ENCODE data around the gene GBX2. TPM values are rescaled to one million over a fixed set of nuclear protein-coding genes. Genes with fewer than 3 reads are reported as not detected.

The GBX2 gene
- total and polyA plus RNA-seq, 10 of the 15 experiments (the other 5 are each of a cell fraction or from before 2014, with no cell fraction given) = not detected

DNA sequence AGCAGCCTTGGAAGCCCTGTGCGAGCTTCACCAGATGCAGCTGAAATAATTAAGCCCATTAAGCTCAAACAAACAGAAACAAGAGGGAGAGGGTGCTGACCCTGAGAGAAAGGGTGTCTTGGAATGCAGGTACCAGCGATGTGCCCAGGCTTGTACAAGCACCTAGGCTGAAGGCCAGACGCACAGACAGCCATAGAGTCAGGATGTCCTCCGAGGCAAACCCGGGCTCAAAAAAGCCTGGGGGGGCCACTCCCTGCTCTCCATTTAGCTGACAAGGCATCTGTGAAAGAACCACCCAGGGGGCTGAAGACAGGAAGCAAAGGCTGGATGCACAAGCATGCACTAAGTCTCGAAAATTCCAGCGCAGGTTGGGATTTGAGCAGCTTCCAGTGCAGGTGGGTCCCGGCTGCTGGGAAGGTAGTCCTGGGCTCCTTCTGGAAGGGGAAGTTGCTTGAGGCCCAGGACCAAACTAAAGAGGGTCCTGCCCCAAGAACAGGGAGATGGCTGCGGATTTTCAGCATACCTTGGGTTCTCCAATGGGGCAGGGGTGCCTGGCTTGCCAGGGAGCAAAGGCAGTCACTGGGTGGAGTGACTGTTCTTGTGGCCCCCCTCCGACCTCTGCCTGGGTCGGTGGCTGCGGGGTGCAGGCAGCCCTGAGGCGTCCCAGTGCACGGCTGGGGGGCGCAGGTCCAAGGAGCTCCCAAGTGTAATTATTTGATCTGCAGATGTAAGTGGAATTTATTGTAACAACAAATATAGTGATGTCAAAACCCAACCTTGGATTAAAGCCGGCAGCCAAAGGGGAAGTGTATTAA lies 5.9 kb downstream of the GBX2 start:
- H3K4me1 ChIP-seq (ENCODE audit: control insufficient read depth, insufficient read depth, low read length) = no peaks in the 10 kb centered on the region
- H3K4me2 ChIP-seq (ENCODE audit: control insufficient read depth, insufficient read depth) = no peak overlapping the region
- no peaks in the 10 kb centered on the region for H3K79me2 ChIP-seq (ENCODE audit: control insufficient read depth, insufficient read depth, low read length)
- BruUV-seq (replicated peaks) = no TSS peak
- peaks cover 2% of the 10 kb centered on the region; the same call in 2 of the 3 replicates for H3K9me3 ChIP-seq (replicated peaks; ENCODE audit: control insufficient read depth, insufficient read depth, low read length)
- no peaks in the 10 kb centered on the region for H4K20me1 ChIP-seq (ENCODE audit: control insufficient read depth, insufficient read depth)
- no peak overlapping the region for H3K4me3 ChIP-seq
- 37% methylated on average over 16 of the region's 16 CpGs for WGBS (ENCODE audit: insufficient coverage, insufficient replicate concordance, low lambda C conversion rate, missing lambda C conversion rate)
- in situ Hi-C loops (cut with MboI) = no loop called here
- no peaks in the 10 kb centered on the region for H3K36me3 ChIP-seq (ENCODE audit: control insufficient read depth in 2 of 2, insufficient read depth in 2 of 2, low read length in 1 of 2)
- intact Hi-C loops (cut with micrococcal nuclease; ENCODE audit: unreplicated experiment) = no loop called here
- POLR2A ChIA-PET = no interaction called here
- CTCF ChIA-PET = no interaction called here
- H3K27ac ChIP-seq (ENCODE audit: control insufficient read depth, insufficient read depth) = no peak overlapping the region
- FAIRE-seq (no peak), DNase-seq (ENCODE audit: low read depth, low spot score) (no peak), ATAC-seq (no peak)
- H3K27me3 ChIP-seq (replicated peaks in 1 of 2; ENCODE audit: control insufficient read depth in 2 of 2, insufficient read depth in 2 of 2, low read length in 1 of 2) = peaks cover 4 to 10% of the 10 kb centered on the region in 2 experiments; a peak in 3 of 4 replicates
- no peak overlapping the region for H3K9ac ChIP-seq (ENCODE audit: control insufficient read depth, insufficient read depth, low read length)
- H2AFZ ChIP-seq (ENCODE audit: control insufficient read depth, low read depth, low read length) = no peak overlapping the region
- RAD21 ChIA-PET (ENCODE audit: unreplicated experiment) = no interaction called here
- SMC1A ChIA-PET (ENCODE audit: uncharacterized antibody, unreplicated experiment) = no interaction called here
- TF ChIP-seq YY1 (IDR thresholded peaks at IDR 0.05; ENCODE audit: low read depth, low read length) (no peak), SUZ12 (IDR thresholded peaks at IDR 0.05; ENCODE audit: unreplicated experiment) (no peak), ZNF274 (IDR thresholded peaks at IDR 0.05; ENCODE audit: insufficient read depth, insufficient read length) (no peak), DPF2 (IDR thresholded peaks at IDR 0.05) (no peak), CBFB (IDR thresholded peaks at IDR 0.05; ENCODE audit: low read depth) (no peak), BRCA1 (IDR thresholded peaks at IDR 0.05; ENCODE audit: low read depth, low read length) (no peak), BMI1 (IDR thresholded peaks at IDR 0.05; ENCODE audit: borderline replicate concordance) (no peak), ZSCAN29 (IDR thresholded peaks at IDR 0.05) (no peak), MYC (IDR thresholded peaks at IDR 0.05; ENCODE audit: insufficient read depth, insufficient read length, insufficient replicate concordance, low read length, severe bottlenecking) (no peak), RCOR1 (conservative IDR thresholded peaks at IDR 0.05; ENCODE audit: low read depth, low read length) (no peak), SMARCA5 (IDR thresholded peaks at IDR 0.05) (no peak), NFXL1 (IDR thresholded peaks at IDR 0.05; ENCODE audit: borderline replicate concordance) (no peak), PAX5 (IDR thresholded peaks at IDR 0.05; ENCODE audit: borderline replicate concordance, low read depth, low read length) (no peak), SMAD1 (IDR thresholded peaks at IDR 0.05; ENCODE audit: low read depth, partially characterized antibody) (no peak)
- TF ChIP-seq, protein P1, sequence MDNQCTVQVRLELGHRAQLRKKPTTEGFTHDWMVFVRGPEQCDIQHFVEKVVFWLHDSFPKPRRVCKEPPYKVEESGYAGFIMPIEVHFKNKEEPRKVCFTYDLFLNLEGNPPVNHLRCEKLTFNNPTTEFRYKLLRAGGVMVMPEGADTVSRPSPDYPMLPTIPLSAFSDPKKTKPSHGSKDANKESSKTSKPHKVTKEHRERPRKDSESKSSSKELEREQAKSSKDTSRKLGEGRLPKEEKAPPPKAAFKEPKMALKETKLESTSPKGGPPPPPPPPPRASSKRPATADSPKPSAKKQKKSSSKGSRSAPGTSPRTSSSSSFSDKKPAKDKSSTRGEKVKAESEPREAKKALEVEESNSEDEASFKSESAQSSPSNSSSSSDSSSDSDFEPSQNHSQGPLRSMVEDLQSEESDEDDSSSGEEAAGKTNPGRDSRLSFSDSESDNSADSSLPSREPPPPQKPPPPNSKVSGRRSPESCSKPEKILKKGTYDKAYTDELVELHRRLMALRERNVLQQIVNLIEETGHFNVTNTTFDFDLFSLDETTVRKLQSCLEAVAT (IDR thresholded peaks at IDR 0.05) = no peak
- TF ChIP-seq, protein P2, sequence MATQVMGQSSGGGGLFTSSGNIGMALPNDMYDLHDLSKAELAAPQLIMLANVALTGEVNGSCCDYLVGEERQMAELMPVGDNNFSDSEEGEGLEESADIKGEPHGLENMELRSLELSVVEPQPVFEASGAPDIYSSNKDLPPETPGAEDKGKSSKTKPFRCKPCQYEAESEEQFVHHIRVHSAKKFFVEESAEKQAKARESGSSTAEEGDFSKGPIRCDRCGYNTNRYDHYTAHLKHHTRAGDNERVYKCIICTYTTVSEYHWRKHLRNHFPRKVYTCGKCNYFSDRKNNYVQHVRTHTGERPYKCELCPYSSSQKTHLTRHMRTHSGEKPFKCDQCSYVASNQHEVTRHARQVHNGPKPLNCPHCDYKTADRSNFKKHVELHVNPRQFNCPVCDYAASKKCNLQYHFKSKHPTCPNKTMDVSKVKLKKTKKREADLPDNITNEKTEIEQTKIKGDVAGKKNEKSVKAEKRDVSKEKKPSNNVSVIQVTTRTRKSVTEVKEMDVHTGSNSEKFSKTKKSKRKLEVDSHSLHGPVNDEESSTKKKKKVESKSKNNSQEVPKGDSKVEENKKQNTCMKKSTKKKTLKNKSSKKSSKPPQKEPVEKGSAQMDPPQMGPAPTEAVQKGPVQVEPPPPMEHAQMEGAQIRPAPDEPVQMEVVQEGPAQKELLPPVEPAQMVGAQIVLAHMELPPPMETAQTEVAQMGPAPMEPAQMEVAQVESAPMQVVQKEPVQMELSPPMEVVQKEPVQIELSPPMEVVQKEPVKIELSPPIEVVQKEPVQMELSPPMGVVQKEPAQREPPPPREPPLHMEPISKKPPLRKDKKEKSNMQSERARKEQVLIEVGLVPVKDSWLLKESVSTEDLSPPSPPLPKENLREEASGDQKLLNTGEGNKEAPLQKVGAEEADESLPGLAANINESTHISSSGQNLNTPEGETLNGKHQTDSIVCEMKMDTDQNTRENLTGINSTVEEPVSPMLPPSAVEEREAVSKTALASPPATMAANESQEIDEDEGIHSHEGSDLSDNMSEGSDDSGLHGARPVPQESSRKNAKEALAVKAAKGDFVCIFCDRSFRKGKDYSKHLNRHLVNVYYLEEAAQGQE (IDR thresholded peaks at IDR 0.05; ENCODE audit: low read depth, low read length) = no peak
- TF ChIP-seq, protein P3, sequence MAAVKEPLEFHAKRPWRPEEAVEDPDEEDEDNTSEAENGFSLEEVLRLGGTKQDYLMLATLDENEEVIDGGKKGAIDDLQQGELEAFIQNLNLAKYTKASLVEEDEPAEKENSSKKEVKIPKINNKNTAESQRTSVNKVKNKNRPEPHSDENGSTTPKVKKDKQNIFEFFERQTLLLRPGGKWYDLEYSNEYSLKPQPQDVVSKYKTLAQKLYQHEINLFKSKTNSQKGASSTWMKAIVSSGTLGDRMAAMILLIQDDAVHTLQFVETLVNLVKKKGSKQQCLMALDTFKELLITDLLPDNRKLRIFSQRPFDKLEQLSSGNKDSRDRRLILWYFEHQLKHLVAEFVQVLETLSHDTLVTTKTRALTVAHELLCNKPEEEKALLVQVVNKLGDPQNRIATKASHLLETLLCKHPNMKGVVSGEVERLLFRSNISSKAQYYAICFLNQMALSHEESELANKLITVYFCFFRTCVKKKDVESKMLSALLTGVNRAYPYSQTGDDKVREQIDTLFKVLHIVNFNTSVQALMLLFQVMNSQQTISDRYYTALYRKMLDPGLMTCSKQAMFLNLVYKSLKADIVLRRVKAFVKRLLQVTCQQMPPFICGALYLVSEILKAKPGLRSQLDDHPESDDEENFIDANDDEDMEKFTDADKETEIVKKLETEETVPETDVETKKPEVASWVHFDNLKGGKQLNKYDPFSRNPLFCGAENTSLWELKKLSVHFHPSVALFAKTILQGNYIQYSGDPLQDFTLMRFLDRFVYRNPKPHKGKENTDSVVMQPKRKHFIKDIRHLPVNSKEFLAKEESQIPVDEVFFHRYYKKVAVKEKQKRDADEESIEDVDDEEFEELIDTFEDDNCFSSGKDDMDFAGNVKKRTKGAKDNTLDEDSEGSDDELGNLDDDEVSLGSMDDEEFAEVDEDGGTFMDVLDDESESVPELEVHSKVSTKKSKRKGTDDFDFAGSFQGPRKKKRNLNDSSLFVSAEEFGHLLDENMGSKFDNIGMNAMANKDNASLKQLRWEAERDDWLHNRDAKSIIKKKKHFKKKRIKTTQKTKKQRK (IDR thresholded peaks at IDR 0.05; ENCODE audit: low read depth, low read length) = no peak

All from GM12878 (cell line).